Endothelial cell of umbilical vein (primary cell): Measurements from ENCODE around the gene TCN1. TPM values are rescaled to one million over a fixed set of nuclear protein-coding genes. Genes with fewer than 3 reads are reported as not detected.
"Not testable (repeated sequence)": the region's sequence is repeated elsewhere in the genome, so short reads cannot be mapped to it uniquely, and the experiment has no call there.

Experiments used
- BruUV-seq: library from RNA; stranded (reverse); fragments of 400-500 nt; replicated peaks from 2 replicates; lab custom pipeline; 2021; lab: Mats Ljungman, UMichigan
- CTCF ChIA-PET: fragments of 300-600, 350-600 bp; sonication (Branson Sonifier 250); formaldehyde crosslinking; loops from one replicate; lab custom pipeline; 2021; ENCODE audit warnings: antibody characterized with exemption, inconsistent platforms; lab: Charles Lee
- POLR2A ChIA-PET: fragments of 300-600, 350-600 bp; sonication (Branson Sonifier 250); formaldehyde crosslinking; loops from one replicate; lab custom pipeline; 2021; ENCODE audit warnings: antibody characterized with exemption, inconsistent platforms; lab: Charles Lee
- DNase-seq: peaks from one replicate; pipeline ENCODE4 v3.0.0-alpha.2; 2011; ENCODE audit warnings: low read depth, low spot score
- FAIRE-seq: peaks from 2 replicates; lab custom pipeline; 2011; peaks lifted over from hg19 to GRCh38; lab: Jason Lieb, UNC
- H2AFZ ChIP-seq: 2 replicates; pipeline ENCODE4 v1.6.0; 2012; ENCODE audit warnings: low read depth, low read length, control low read depth, inconsistent platforms
- H3K27ac ChIP-seq: 2 replicates; pipeline ENCODE4 v1.5.1; 2011; ENCODE audit warnings: low read depth, mild to moderate bottlenecking, control low read depth, low read length, moderate library complexity; ENCODE audit not compliant: insufficient read depth
- H3K27me3 ChIP-seq, 2 experiments: 2 replicates each; pipeline versions ENCODE4 v1.6.0 to v1.6.1; 2011; ENCODE audit warnings: low read length in 2 of 2, mixed read lengths in 1 of 2; ENCODE audit not compliant: control insufficient read depth in 2 of 2, insufficient read depth in 2 of 2
- H3K36me3 ChIP-seq, 2 experiments: 2 replicates in 1 of 2; 3 replicates in 1 of 2; pipeline ENCODE4 v1.5.1; 2011; ENCODE audit warnings: low read length in 2 of 2, mild to moderate bottlenecking in 1 of 2, moderate library complexity in 1 of 2; ENCODE audit not compliant: control insufficient read depth in 2 of 2, insufficient read depth in 2 of 2; ENCODE audit errors: extremely low read depth in 1 of 2
- H3K4me1 ChIP-seq: 3 replicates; pipeline ENCODE4 v1.5.1; 2011; ENCODE audit warnings: mild to moderate bottlenecking, low read length; ENCODE audit not compliant: control insufficient read depth, insufficient read depth; ENCODE audit errors: extremely low read depth
- H3K4me2 ChIP-seq: 2 replicates; pipeline ENCODE4 v1.6.1; 2011; ENCODE audit warnings: low read length, control low read depth, mixed read lengths; ENCODE audit not compliant: insufficient read depth
- H3K4me3 ChIP-seq, 3 experiments: fragments of 200-600 bp in 1 of 3; sonication (generic), shearing (Covaris generic) in 1 of 3; replicated peaks in 1 of 3; 2 replicates each; pipeline ENCODE4 v1.5.1; 2011 to 2016; ENCODE audit warnings: control low read depth in 3 of 3, low read length in 3 of 3, mild to moderate bottlenecking in 2 of 3, inconsistent platforms in 1 of 3, low read depth in 1 of 3, moderate library complexity in 1 of 3; ENCODE audit not compliant: insufficient read depth in 1 of 3
- H3K79me2 ChIP-seq: 2 replicates; pipeline ENCODE4 v1.6.0; 2012; ENCODE audit warnings: low read length, inconsistent platforms; ENCODE audit not compliant: control insufficient read depth, insufficient read depth
- H3K9ac ChIP-seq: replicated peaks from 2 replicates; pipeline ENCODE3; 2011; ENCODE audit warnings: low read length, control low read depth; ENCODE audit not compliant: insufficient read depth; ENCODE audit errors: extremely low read depth
- H3K9me1 ChIP-seq: replicated peaks from 3 replicates; pipeline ENCODE4 v1.6.0; 2011; ENCODE audit warnings: mild to moderate bottlenecking, low read length; ENCODE audit not compliant: control insufficient read depth, insufficient read depth; ENCODE audit errors: extremely low read depth
- H3K9me3 ChIP-seq: replicated peaks from 2 replicates; pipeline ENCODE4 v1.5.1; 2012; ENCODE audit warnings: low read length, inconsistent platforms; ENCODE audit not compliant: control insufficient read depth, insufficient read depth
- H4K20me1 ChIP-seq: replicated peaks from 2 replicates; pipeline ENCODE3; 2011; ENCODE audit warnings: mild to moderate bottlenecking, low read length; ENCODE audit not compliant: control insufficient read depth, insufficient read depth; ENCODE audit errors: extremely low read depth
- EZH2 ChIP-seq: IDR thresholded peaks from 2 replicates; pipeline ENCODE4 v1.6.1; 2012; ENCODE audit warnings: borderline replicate concordance, low read depth, mild to moderate bottlenecking, moderate library complexity, low read length, inconsistent platforms; ENCODE audit not compliant: severe bottlenecking
- FOS ChIP-seq: IDR thresholded peaks from 2 replicates; pipeline ENCODE4 v1.6.1; 2011; ENCODE audit warnings: mild to moderate bottlenecking, low read length, moderate library complexity, borderline replicate concordance; ENCODE audit not compliant: insufficient read depth
- GATA2 ChIP-seq: IDR thresholded peaks from 2 replicates; pipeline ENCODE4 v1.7.0; 2011; ENCODE audit warnings: low read depth, mild to moderate bottlenecking, moderate library complexity, mixed read lengths, low read length; ENCODE audit not compliant: insufficient read length, insufficient read depth
- JUN ChIP-seq: IDR thresholded peaks from 2 replicates; pipeline ENCODE4 v1.6.1; 2011; ENCODE audit warnings: borderline replicate concordance, low read depth; ENCODE audit not compliant: insufficient read length, insufficient read depth
- MYC ChIP-seq: IDR thresholded peaks from one replicate; pipeline ENCODE4 v1.6.1; 2011; ENCODE audit warnings: mild to moderate bottlenecking, low read depth, low read length
- POLR2A ChIP-seq: IDR thresholded peaks from 2 replicates; pipeline ENCODE4 v1.6.1; 2012; ENCODE audit warnings: low read depth, mild to moderate bottlenecking, control low read depth, low read length
- POLR2AphosphoS5 ChIP-seq: IDR thresholded peaks from 2 replicates; pipeline ENCODE4 v1.6.1; 2012; ENCODE audit warnings: low read depth, mild to moderate bottlenecking, control low read depth, low read length, moderate library complexity; ENCODE audit not compliant: insufficient read depth
- dilution Hi-C: fragments of 300-500 bp; cut with MboI; formaldehyde crosslinking; loops from one replicate; pipeline ENCODE4 v1.15.0; 2019; ENCODE audit warnings: low sequenced_read_pairs; ENCODE audit not compliant: extremely low pct_ligation_motif_present
- intact Hi-C: fragments of 100-400 bp; cut with micrococcal nuclease; formaldehyde crosslinking; loops from one replicate; pipeline ENCODE4 v1.10.0; 2022
- polyA plus RNA-seq, 4 experiments: library from polyadenylated mRNA; depleted of rRNA in 3 of 4; stranded (reverse) in 3 of 4; unstranded in 1 of 4; fragments of >200 nt; gene quantifications; 2 replicates each; pipeline versions ENCODE4 v1.2.1 to v1.2.3, GENCODE V29; 2011 to 2012; ENCODE audit warnings: missing spikeins in 1 of 4
- total RNA-seq: library from RNA; stranded (reverse); gene quantifications from 2 replicates; pipeline ENCODE4 v1.2.3, GENCODE V29; 2021
- TF ChIP-seq, protein P1 (sequence below): IDR thresholded peaks from 2 replicates; pipeline ENCODE4 v1.6.1; 2011; ENCODE audit not compliant: insufficient read depth, insufficient read length
- TF ChIP-seq, protein P2 (sequence below), 2 donors: IDR thresholded peaks; 1 replicate in 1 of 2; 2 replicates in 1 of 2; pipeline ENCODE4 v1.5.1; 2011; ENCODE audit warnings: low read length in 2 of 2, mild to moderate bottlenecking in 2 of 2, moderate library complexity in 2 of 2, control low read depth in 1 of 2, inconsistent platforms in 1 of 2, low read depth in 1 of 2; ENCODE audit not compliant: insufficient read depth in 1 of 2; ENCODE audit errors: extremely low read depth in 1 of 2

The TCN1 gene
- total and polyA plus RNA-seq, 2 donors (not counting 3 experiments of a cell fraction or from before 2014, with no cell fraction given): not detected

- no peaks in the 10 kb centered on the region for H3K9me3 ChIP-seq
- no peaks in the 10 kb centered on the region for H4K20me1 ChIP-seq
- CTCF ChIA-PET: interaction anchor here (2.9 kb wide), 1 partner anchor 70 kb away, joined by 11 read pairs; no protein-coding TSS in a partner anchor
- H3K4me1 ChIP-seq: no peaks in the 10 kb centered on the region
- peak; percentile 31 for DNase-seq
- no peaks in the 10 kb centered on the region for H3K27me3 ChIP-seq
- H2AFZ ChIP-seq: no peak overlapping the region
- BruUV-seq: no TSS peak
- H3K9me1 ChIP-seq: no peaks in the 10 kb centered on the region
- no peak overlapping the region for H3K27ac ChIP-seq
- intact Hi-C loops: no loop called here
- H3K9ac ChIP-seq: no peak overlapping the region
- no peak overlapping the region for H3K4me3 ChIP-seq
- FAIRE-seq: no peak
- H3K36me3 ChIP-seq: no peaks in the 10 kb centered on the region
- POLR2A ChIA-PET: no interaction called here
- TF ChIP-seq POLR2A (no peak), JUN (no peak), POLR2AphosphoS5 (no peak), EZH2 (no peak), GATA2 (no peak), MYC (no peak), FOS (no peak)
- TF ChIP-seq, protein P1, sequence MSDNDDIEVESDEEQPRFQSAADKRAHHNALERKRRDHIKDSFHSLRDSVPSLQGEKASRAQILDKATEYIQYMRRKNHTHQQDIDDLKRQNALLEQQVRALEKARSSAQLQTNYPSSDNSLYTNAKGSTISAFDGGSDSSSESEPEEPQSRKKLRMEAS: no peak
- TF ChIP-seq, protein P2, sequence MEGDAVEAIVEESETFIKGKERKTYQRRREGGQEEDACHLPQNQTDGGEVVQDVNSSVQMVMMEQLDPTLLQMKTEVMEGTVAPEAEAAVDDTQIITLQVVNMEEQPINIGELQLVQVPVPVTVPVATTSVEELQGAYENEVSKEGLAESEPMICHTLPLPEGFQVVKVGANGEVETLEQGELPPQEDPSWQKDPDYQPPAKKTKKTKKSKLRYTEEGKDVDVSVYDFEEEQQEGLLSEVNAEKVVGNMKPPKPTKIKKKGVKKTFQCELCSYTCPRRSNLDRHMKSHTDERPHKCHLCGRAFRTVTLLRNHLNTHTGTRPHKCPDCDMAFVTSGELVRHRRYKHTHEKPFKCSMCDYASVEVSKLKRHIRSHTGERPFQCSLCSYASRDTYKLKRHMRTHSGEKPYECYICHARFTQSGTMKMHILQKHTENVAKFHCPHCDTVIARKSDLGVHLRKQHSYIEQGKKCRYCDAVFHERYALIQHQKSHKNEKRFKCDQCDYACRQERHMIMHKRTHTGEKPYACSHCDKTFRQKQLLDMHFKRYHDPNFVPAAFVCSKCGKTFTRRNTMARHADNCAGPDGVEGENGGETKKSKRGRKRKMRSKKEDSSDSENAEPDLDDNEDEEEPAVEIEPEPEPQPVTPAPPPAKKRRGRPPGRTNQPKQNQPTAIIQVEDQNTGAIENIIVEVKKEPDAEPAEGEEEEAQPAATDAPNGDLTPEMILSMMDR (IDR thresholded peaks at IDR 0.05; ENCODE audit: extremely low read depth in 1 of 2, insufficient read depth in 1 of 2, low read depth in 1 of 2, low read length in 2 of 2): no peak
- H3K79me2 ChIP-seq: no peaks in the 10 kb centered on the region
- H3K4me2 ChIP-seq: no peak overlapping the region
- dilution Hi-C loops: no loop called here
These were observed 17.2 kb downstream of the TCN1 start for GRCh38 chr11:59849129-59849528.

- H4K20me1 ChIP-seq, H3K27me3 ChIP-seq, H3K4me1 ChIP-seq, H3K36me3 ChIP-seq, H3K4me3 ChIP-seq, H3K79me2 ChIP-seq, H3K27ac ChIP-seq, H2AFZ ChIP-seq, DNase-seq, BruUV-seq, POLR2A ChIA-PET, dilution Hi-C loops, FAIRE-seq, H3K9ac ChIP-seq, H3K9me3 ChIP-seq, intact Hi-C loops, H3K9me1 ChIP-seq, H3K4me2 ChIP-seq: not testable (repeated sequence)
- CTCF ChIA-PET: interaction anchor here (2.9 kb wide), 1 partner anchor 71 kb away, joined by 11 read pairs; no protein-coding TSS in a partner anchor
These were observed 17.8 kb downstream of the TCN1 start for GRCh38 chr11:59848439-59848838.
